OCI-LY3 (cell line): ENCODE results near the gene ADRA2B.

Experiments
- H2AFZ ChIP-seq: fragments of 200-600, 300-600 bp; shearing (Covaris generic); 2 replicates; pipeline ENCODE4 v1.6.0; 2014; ENCODE audit warnings: antibody characterized with exemption, low read depth, low read length
- H3K27ac ChIP-seq: fragments of 200-600, 300-600 bp; sonication (generic); 2 replicates; pipeline ENCODE4 v1.5.1; 2014; ENCODE audit warnings: mild to moderate bottlenecking, low read length, moderate library complexity, mixed read lengths
- H3K27me3 ChIP-seq: fragments of 200-600, 300-600 bp; sonication (generic); 2 replicates; pipeline ENCODE4 v1.6.1; 2014; ENCODE audit warnings: low read depth, low read length, mixed read lengths
- H3K36me3 ChIP-seq: fragments of 200-600, 300-600 bp; sonication (generic); replicated peaks from 2 replicates; pipeline ENCODE3; 2014; ENCODE audit warnings: low read depth, low read length, mixed read lengths
- H3K4me1 ChIP-seq: fragments of 300-600, 200-600 bp; sonication (generic); 2 replicates; pipeline ENCODE4 v1.6.1; 2014; ENCODE audit warnings: low read length, mixed read lengths
- H3K4me2 ChIP-seq: fragments of 200-600, 300-600 bp; sonication (generic); 2 replicates; pipeline ENCODE4 v1.6.1; 2014; ENCODE audit warnings: low read length, mixed read lengths
- H3K4me3 ChIP-seq: fragments of 300-600, 200-600 bp; sonication (generic); 2 replicates; pipeline ENCODE4 v1.5.1; 2014; ENCODE audit warnings: antibody characterized with exemption, mild to moderate bottlenecking, low read length, moderate library complexity
- H3K79me2 ChIP-seq: fragments of 300-600, 200-600 bp; shearing (Covaris generic); 2 replicates; pipeline ENCODE4 v1.6.1; 2014; ENCODE audit warnings: mild to moderate bottlenecking, low read length, mixed read lengths
- H3K9ac ChIP-seq: fragments of 300-600, 200-600 bp; shearing (Covaris generic); 2 replicates; pipeline ENCODE4 v1.6.0; 2014; ENCODE audit warnings: mild to moderate bottlenecking, low read length, moderate library complexity
- H3K9me3 ChIP-seq: fragments of 200-600, 300-600 bp; shearing (Covaris generic); 2 replicates; pipeline ENCODE4 v1.6.1; 2014; ENCODE audit warnings: low read length, mixed read lengths; ENCODE audit not compliant: insufficient read depth
- H4K20me1 ChIP-seq: fragments of 200-600, 300-600 bp; sonication (generic); 2 replicates; pipeline ENCODE4 v1.6.1; 2016; ENCODE audit warnings: low read length, mixed read lengths; ENCODE audit not compliant: insufficient read depth
- EZH2phosphoT487 ChIP-seq: fragments of 200-600 bp; shearing (Covaris generic); IDR thresholded peaks from 2 replicates; pipeline ENCODE4 v1.6.1; 2018; ENCODE audit warnings: antibody characterized with exemption, mixed run types, low read depth
- TF ChIP-seq, protein P1 (sequence below): fragments of 200-600, 300-600 bp; sonication (generic); IDR thresholded peaks from 2 replicates; pipeline ENCODE4 v1.5.1; 2014; ENCODE audit warnings: antibody characterized with exemption, low read length, low read depth

Gene ADRA2B

DNA sequence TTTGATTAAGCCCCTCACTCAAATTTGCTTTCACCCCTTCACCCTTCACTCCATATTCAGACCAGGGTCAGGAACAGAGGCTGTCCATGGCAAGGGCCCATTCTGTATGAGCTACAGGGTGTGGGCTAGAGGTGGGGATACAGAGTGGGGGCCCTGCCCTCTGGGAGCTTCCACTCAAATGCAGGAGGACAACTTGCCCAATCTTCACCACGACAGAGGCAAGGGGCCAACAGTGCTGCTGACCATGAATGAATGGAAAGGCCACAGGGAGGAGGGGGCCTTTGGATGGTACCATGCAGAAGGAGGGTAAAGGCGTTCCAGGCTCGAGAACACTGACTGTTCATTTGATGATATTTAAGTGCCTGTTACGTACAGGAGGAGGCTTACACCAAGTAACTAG is 22.8 kb downstream of the ADRA2B start:
- Histone ChIP-seq H3K9ac (no peak overlapping the region), H3K4me2 (no peak overlapping the region), H2AFZ (no peak overlapping the region), H3K79me2 (no peaks in the 10 kb centered on the region), H3K27ac (no peak overlapping the region), H3K4me3 (no peak overlapping the region), H3K9me3 (no peaks in the 10 kb centered on the region), H3K27me3 (peaks cover 6% of the 10 kb centered on the region), H3K4me1 (no peaks in the 10 kb centered on the region), H4K20me1 (no peaks in the 10 kb centered on the region), H3K36me3 (no peaks in the 10 kb centered on the region)
- TF ChIP-seq EZH2phosphoT487: no peak
- TF ChIP-seq, protein P1, sequence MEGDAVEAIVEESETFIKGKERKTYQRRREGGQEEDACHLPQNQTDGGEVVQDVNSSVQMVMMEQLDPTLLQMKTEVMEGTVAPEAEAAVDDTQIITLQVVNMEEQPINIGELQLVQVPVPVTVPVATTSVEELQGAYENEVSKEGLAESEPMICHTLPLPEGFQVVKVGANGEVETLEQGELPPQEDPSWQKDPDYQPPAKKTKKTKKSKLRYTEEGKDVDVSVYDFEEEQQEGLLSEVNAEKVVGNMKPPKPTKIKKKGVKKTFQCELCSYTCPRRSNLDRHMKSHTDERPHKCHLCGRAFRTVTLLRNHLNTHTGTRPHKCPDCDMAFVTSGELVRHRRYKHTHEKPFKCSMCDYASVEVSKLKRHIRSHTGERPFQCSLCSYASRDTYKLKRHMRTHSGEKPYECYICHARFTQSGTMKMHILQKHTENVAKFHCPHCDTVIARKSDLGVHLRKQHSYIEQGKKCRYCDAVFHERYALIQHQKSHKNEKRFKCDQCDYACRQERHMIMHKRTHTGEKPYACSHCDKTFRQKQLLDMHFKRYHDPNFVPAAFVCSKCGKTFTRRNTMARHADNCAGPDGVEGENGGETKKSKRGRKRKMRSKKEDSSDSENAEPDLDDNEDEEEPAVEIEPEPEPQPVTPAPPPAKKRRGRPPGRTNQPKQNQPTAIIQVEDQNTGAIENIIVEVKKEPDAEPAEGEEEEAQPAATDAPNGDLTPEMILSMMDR: no peak

DNA sequence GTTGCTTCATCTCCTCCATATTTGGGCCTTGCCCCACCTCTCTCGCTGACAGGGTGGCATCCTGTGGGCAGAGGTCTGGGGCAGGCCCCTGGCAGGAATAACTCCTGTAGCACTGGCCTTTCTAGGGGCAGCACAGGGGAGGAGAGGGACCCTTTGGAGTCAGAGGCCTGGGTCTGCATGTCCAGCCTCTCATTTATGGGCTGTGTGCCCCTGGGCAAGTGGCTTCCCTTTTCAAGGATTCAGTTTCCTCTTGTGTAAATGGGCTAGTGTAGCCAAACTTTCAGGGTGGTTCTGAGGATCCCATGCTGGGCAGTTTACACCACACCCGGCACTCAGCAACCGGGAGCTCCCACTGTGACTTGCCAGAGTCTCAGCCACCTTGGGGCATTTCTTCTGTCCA is 23.4 kb downstream of the ADRA2B start:
- Histone ChIP-seq H3K79me2 (no peaks in the 10 kb centered on the region), H3K4me1 (no peaks in the 10 kb centered on the region), H3K27ac (no peak overlapping the region), H4K20me1 (no peaks in the 10 kb centered on the region), H3K36me3 (no peaks in the 10 kb centered on the region), H3K27me3 (peaks cover 6% of the 10 kb centered on the region), H3K4me2 (no peak overlapping the region), H3K4me3 (no peak overlapping the region), H3K9ac (no peak overlapping the region), H2AFZ (no peak overlapping the region), H3K9me3 (no peaks in the 10 kb centered on the region)
- TF ChIP-seq EZH2phosphoT487: no peak
- TF ChIP-seq, protein P1: no peak

DNA sequence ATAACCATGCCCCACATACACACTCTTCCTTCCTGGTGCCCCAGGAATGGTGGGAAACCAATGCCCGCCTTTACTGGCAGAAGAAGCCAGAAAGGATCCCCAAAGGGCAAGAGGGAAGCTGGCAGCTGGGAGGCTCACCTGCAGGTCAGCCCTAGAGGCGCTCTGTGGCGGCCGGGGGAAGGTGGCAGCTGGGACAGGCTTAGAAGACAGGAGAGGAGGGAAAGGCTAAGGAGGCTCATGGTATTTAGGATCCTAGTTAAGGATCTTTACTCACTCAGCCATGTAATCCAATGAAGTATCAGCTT is 23.8 kb downstream of the ADRA2B start:
- Histone ChIP-seq H3K27ac (no peak overlapping the region), H3K9ac (no peak overlapping the region), H3K27me3 (peaks cover 6% of the 10 kb centered on the region), H3K4me3 (no peak overlapping the region), H3K4me1 (no peaks in the 10 kb centered on the region), H2AFZ (no peak overlapping the region), H3K79me2 (no peaks in the 10 kb centered on the region), H3K9me3 (no peaks in the 10 kb centered on the region), H4K20me1 (no peaks in the 10 kb centered on the region), H3K36me3 (no peaks in the 10 kb centered on the region), H3K4me2 (no peak overlapping the region)
- TF ChIP-seq EZH2phosphoT487: no peak
- TF ChIP-seq, protein P1: no peak

DNA sequence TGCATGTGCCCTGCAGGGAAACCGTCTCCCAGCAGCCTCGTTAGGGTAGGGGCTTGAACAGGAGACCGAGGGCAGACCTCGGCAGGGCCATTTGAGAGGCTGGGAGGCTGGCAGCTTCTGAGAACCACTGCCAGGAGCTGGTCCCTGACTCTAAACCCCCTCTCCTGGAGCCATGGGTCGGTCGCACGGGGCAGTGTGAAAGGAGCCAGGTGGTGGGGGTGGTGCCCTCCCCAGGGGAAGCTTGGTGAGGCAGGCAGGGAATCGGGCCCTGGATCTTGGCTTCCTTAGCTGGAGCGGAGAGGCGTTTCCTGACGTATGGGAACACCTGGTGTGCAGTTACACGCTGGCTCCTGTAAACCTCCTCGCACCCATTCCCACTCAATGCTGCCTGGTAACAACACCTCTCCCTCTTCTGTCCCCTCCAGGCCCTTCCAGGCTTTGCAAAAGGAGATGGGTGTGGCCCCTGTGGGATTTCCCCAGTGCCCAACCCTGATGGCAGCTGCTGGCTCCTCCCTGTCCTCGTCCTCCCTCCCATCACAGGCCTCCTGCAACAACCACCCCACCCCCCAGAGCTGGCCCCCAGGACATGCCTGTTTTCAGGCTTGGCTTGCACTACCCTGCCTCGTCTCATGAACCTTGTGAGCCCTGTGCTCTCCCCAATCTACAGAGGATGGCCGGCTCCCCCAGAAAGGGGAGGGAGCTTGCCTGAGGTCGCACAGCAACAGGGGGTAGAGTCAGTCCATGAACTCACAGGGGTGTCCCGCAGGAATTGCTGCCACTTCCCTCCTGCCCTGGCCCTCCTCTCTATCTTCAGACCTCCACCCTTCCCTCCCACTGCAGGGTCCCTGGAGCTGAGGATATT is 24.4 kb downstream of the ADRA2B start:
- Histone ChIP-seq H3K36me3 (no peaks in the 10 kb centered on the region), H3K4me1 (no peaks in the 10 kb centered on the region), H3K27me3 (peaks cover 11% of the 10 kb centered on the region), H3K9me3 (no peaks in the 10 kb centered on the region), H3K4me2 (no peak overlapping the region), H3K4me3 (no peak overlapping the region), H4K20me1 (no peaks in the 10 kb centered on the region), H3K27ac (no peak overlapping the region), H2AFZ (no peak overlapping the region), H3K79me2 (no peaks in the 10 kb centered on the region), H3K9ac (no peak overlapping the region)
- TF ChIP-seq, protein P1: no peak
- no peak for TF ChIP-seq EZH2phosphoT487
